NCI-H226 (cell line): ENCODE results near the gene MTCH1.
"Not testable (repeated sequence)": the region's sequence is repeated elsewhere in the genome, so short reads cannot be mapped to it uniquely, and the experiment has no call there.

ENCODE experiments used
- DNase-seq: peaks from one replicate; pipeline ENCODE4 v3.0.0-alpha.2; 2015

Gene MTCH1

DNA sequence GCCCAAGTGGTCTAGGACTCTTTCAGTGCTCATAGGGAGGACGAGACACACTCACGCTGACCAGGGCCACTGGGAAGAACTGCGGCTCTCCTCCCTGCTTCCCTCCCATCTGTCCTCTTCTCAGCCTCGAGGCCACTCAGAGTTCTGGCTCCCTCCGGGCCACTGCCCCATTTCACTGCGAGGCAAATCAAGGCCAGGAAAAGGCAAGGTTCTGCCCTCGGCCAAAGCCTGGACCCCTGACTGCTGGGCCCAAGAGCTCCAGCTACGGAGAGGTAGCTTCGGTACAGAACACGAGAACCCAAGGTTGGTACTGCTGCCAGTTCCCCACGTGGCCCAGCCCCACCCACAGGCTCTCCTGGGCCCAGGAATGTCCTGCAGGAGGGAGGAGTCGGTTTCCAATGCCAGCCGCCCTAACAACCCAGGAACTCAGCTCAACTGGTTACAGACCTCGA lies 16.7 kb downstream of the MTCH1 start:
- DNase-seq, result peak; percentile 7

- no peak for DNase-seq
Observed at GRCh38 chr6:36968266-36968977, 17.6 kb downstream of the MTCH1 start.

DNA sequence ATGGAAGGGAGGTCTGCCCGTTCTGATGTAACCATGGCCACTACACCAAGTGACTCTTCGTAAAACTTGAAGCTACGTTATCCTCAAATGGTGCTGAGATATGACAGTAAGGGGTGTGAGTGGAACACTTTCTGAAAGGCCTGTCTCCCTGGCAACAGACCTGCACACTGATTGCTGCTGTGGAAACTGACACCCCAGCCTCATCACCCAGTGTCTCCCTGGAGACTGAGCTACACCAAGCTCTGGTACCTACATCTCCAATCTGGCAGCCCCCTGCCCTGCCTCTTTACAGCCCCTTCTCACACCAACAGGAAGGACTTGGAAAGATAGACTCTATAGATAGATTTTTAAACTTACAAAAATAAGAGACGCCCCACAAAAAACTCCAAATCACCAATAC lies 18.2 kb downstream of the MTCH1 start:
- DNase-seq, result no peak

DNA sequence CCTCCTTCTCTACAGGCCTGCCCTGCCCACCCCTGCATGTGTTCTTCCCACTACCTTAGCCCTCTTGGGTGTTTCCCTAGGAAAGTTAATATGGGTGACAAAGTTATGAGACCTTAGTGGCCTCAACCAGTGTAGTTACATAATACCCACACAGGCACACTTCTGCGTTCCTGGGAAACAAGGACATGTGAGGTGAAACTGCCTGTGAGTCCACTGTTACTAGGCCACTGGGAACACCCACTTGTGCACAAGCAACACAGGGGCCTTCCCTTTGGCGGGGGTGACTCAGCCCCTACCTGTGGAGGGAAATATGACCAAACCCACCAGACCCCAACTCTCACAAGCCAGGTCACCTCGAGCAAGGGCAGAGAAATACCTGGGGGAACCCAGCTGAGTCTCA lies 18.7 kb downstream of the MTCH1 start:
- no peak for DNase-seq

DNA sequence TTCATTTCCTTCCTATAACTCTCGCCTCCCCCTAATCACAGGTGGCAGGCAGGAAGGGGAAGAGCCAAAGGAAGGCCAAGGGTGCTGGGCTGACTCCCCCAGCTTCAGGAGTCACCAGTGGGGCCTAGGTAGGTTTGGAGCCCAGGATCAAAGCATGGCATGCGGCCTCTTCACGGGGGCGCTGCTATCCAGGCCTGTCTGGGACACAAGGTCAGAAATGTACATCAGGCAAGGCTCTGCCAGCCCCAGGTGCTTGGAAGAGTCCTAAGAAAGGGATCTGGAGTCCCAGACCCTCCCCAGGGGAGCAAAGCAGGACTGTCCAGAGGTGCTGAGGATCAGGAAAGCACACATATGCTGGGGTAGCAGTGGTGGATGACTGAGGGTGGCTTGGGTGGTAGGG lies 21.1 kb downstream of the MTCH1 start:
- no peak for DNase-seq

DNA sequence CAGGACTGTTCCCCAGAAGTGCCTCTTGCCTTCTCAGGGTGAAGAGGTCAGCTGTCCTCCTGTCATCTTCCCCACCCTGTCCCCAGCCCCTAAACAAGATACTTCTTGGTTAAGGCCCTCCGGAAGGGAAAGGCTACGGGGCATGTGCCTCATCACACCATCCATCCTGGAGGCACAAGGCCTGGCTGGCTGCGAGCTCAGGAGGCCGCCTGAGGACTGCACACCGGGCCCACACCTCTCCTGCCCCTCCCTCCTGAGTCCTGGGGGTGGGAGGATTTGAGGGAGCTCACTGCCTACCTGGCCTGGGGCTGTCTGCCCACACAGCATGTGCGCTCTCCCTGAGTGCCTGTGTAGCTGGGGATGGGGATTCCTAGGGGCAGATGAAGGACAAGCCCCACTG lies 21.6 kb downstream of the MTCH1 start:
- DNase-seq, result no peak

DNA sequence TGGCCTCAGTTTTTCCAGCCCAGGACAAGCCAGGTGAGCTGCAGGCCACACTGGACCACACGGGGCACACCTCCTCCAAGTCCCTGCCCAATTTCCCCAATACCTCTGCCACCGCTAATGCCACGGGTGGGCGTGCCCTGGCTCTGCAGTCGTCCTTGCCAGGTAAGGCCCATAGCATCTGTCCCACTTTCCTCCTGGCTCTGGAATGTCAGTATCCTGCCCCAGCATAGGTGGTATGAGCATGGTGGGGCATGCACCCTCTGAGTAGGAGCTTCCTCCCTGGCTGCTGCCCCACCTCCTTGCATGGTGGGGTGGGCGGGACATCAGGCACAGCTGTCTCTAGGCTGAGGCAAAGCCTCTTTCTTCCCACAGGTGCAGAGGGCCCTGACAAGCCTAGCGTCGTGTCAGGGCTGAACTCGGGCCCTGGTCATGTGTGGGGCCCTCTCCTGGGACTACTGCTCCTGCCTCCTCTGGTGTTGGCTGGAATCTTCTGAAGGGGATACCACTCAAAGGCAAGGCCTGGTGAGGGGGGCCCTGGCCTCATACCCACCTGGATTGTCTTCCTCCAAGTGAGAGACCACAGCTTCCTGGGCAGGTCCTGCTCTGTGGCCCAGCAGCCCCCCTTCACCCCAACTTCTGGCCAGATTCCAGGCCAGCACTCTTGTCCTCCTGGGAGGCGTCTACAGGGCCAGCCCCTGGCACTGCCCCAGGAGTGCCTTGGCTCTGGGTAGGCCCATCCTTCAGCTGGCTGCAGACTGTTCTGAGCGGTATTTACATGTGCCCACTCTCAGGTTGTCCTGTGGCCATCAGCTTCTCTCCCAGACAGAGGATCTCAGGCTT lies 22.3 kb downstream of the MTCH1 start:
- DNase-seq, result peak; percentile 27

GRCh38 chr6:36962874-36963273 lies 23.1 kb downstream of the MTCH1 start:
- peak; percentile 55 for DNase-seq

GRCh38 chr6:36961441-36962435 lies 24.3 kb downstream of the MTCH1 start:
- DNase-seq, result no peak

DNA sequence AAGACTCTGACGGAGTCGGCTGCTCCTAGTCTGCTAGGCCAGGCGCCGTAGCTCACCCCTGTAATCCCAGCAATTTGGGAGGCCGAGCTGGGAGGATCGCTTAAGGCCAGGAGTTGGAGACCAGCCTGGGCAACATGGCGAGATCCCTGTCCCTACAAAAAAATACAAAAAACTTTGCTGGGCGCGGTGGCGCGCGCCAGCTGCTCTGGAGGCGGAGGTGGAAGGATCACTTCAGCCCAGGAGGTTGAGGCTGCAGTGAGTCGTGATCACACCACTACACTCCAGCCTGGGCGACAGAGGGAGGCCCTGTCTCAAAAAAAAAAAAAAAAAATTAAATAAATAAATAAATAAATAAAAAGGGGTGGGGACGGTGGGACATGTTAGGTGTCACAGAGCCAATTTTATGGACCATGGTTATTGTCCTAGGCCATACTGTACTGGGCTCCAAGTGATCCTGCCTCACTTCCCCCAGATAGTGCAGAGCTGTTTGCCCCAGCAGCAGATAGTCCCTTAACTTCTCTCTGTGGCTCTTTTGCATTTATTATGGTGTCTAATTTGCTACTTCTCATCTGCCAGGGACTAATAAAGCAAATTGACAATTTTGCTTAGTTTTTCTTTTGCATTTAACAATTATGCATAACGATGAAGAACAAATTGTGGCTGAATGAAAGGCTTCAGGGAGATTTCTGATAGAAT lies 26.3 kb downstream of the MTCH1 start:
- no peak for DNase-seq

GRCh38 chr6:36958775-36959554 lies 27.0 kb downstream of the MTCH1 start:
- DNase-seq, result no peak

DNA sequence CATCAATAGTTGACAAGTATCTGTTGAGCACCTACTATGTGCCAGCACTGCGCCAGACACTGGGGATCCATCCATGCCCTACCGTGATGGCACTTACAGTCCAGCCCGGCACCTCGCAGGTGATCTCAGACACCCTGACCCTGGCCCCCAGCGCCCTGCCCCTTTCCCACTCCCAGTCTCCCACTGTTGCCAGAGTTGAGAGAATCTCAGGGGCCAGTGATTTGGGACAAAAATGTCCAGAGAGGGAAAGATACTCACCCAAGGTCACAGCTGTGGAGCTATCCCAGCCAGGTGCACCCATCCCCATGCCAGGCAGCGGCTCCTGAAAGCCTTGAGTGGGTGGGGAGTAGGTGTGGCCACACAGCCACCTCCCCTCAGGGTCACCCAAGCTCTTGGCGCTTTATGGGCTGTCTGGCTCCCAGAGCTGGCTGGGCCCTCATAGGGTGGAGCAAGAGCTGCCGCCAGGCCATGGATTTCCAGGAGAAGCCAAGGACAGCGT lies 28.2 kb downstream of the MTCH1 start:
- DNase-seq, result no peak

DNA sequence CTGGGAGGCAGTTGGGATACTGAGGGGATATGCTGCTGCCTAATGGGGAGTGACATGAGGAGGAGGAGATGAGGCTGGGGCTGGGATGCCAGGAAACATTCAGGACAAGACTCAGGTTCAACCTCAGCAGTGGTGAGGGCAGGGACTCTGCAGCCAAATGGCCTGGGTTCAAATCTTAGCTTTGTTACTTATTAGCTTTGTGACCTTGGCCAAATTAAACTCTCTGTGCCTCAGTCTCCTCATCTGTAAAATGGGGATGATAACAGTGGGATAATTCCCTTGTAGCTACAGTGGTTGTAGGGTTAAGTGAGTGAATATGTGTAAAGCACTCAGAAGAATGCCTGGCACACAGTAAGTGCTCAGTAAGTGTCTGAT lies 29.6 kb downstream of the MTCH1 start:
- no peak for DNase-seq

DNA sequence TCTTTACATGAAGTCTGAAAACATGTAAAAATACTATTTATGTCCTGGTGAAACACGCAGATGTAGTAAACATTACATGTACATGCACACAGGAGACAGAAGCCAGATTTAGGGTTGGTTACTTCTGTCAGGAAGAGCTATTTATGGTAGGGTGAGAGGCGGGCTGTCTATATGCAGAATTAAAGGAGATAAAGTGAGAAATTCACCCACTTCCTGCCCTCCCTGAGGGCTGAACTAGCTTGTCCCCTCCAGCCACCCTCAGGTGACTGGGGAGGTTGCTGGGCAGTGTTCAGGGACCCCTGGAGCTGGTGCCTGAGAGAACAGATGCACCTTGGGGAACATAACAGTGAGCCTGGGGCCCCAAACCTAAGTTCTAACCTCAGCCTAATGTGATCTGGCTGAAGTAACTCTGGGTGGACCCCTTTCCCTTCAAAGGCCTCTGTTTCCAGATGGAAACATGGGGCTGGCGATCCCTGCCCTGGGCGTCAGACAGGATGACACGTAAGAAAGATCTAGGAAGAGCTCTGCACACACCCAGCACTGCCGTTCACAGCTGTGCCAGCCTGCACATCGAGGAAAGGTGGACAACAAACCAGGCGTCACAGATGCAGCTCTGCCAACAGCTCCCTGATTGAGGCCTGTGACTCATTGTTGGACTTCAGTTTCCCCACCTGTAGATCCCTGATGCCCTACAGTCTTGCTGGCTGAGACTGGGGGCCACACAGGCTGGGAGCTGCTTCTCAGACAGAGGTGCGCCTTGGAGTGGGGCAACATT lies 30.1 kb downstream of the MTCH1 start:
- peak; percentile 37 for DNase-seq

GRCh38 chr6:36955136-36955535 lies 30.9 kb downstream of the MTCH1 start:
- DNase-seq, result no peak

DNA sequence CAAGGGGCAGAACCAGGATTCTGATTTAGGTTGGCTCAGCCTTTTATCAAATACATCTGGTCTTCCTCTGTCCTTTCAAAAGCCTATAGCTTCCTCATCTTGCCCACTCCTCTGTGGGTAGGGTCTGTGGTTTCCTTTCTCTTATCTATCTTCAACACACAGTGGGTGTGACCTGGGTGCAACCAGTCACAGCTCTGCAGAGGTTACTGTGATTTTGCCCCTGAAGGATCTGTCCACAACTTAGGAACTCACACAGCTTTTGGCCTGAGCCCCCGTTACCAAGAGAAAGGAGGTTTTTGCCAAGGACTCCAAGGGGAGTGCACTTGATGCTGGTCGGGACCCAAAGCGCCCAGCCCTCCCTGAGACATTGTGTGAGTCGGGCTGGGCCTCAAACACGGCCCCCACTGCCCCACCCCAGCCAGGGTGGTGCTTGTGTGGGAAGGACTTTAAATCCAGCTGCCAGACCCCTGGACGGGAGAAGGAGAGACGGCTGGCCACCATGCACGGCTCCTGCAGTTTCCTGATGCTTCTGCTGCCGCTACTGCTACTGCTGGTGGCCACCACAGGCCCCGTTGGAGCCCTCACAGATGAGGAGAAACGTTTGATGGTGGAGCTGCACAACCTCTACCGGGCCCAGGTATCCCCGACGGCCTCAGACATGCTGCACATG lies 31.6 kb downstream of the MTCH1 start, which contains the start of gene PI16:
Gene PI16, plus strand, starts transcription at position 477 of the 670 bp plus-strand sequence. Its CDS starts 23 bp downstream, at position 500.
- no peak for DNase-seq

DNA sequence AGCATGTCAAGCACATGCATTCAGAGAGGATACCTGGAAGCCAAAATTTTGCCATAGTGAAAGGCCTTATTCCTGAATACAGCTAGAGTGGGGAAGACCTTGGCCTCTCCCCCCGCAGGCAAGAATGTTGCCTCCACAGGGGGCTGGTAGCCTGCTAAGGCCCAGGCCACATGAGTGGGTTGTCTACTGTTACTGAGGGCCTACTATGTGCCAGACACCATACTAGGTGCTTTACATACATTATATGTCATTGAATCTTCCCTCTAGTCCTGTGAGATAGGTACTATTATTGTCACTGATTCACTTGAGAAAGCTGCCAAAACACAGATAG lies 32.1 kb downstream of the MTCH1 start:
- no peak for DNase-seq

DNA sequence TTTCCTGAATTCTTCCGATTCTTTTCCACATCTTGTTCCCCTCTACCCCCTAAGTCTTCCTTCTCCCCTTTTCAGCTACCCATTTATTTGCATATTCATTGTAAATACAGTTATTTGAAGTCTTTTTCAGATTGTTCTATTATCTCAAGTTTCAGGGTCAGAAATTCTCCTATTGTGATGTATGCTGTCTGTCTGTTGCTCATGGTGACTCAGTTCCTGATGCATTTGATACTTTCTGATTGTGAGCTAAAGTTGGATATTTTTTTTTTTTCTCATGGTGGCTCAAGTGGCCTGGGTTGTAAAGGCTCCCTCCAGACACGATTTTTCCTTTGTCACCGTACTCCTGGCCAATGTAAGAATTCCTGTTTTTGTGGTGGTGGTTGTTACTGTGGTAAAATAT lies 36.4 kb downstream of the MTCH1 start:
- DNase-seq, result peak; percentile 26

DNA sequence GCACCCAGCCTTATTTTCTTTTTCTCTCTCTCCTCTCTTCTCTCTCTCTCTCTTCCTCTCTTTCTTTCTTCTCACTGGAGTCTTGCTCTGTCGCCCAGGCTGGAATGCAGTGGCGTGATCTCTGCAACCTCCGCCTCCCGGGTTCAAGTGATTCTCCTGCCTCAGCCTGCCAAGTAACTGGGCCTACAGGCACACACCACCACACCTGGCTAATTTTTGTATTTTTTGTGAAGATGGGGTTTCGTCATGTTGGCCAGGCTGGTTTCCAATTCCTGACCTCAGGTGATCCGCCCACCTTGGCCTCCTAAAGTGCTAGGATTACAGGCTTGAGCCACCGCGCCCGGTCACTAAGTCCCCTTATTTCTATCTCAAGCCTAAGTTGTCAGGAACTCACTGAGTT lies 36.9 kb downstream of the MTCH1 start:
- DNase-seq, result not testable (repeated sequence)
